ENCODE results near the gene DOCK9. TPM values are rescaled to one million over a fixed set of nuclear protein-coding genes. Genes with fewer than 3 reads are reported as not detected.

The DOCK9 gene
- total RNA-seq, 1 donor from 2014 or later = 24.1 TPM

GRCh38 chr13:98837896-98838295, 140.0 kb downstream of the DOCK9 start:
- no peaks in the 10 kb centered on the region for H3K36me3 Mint-ChIP-seq (ENCODE audit: unreplicated experiment)
- H3K27me3 Mint-ChIP-seq (ENCODE audit: unreplicated experiment) = no peaks in the 10 kb centered on the region
- TF ChIP-seq CTCF (IDR thresholded peaks at IDR 0.05) = no peak
- no peak overlapping the region for H3K27ac Mint-ChIP-seq (ENCODE audit: unreplicated experiment)
- no peak overlapping the region for H3K4me3 Mint-ChIP-seq (ENCODE audit: unreplicated experiment)
- DNase-seq (ENCODE audit: extremely low spot score, unreplicated experiment) = no peak
- peaks cover 32% of the 10 kb centered on the region for H3K4me1 Mint-ChIP-seq (ENCODE audit: unreplicated experiment)
- no peaks in the 10 kb centered on the region for H3K9me3 Mint-ChIP-seq (ENCODE audit: unreplicated experiment)

GRCh38 chr13:98835156-98835555, 142.7 kb downstream of the DOCK9 start:
- H3K27me3 Mint-ChIP-seq (ENCODE audit: unreplicated experiment) = no peaks in the 10 kb centered on the region
- peaks cover 10% of the 10 kb centered on the region for H3K36me3 Mint-ChIP-seq (ENCODE audit: unreplicated experiment)
- no peak for TF ChIP-seq CTCF (IDR thresholded peaks at IDR 0.05)
- DNase-seq (ENCODE audit: extremely low spot score, unreplicated experiment) = no peak
- H3K27ac Mint-ChIP-seq (ENCODE audit: unreplicated experiment) = no peak overlapping the region
- H3K4me1 Mint-ChIP-seq (ENCODE audit: unreplicated experiment) = peaks cover 18% of the 10 kb centered on the region
- no peaks in the 10 kb centered on the region for H3K9me3 Mint-ChIP-seq (ENCODE audit: unreplicated experiment)
- no peak overlapping the region for H3K4me3 Mint-ChIP-seq (ENCODE audit: unreplicated experiment)

- Mint-ChIP-seq H3K27ac (ENCODE audit: unreplicated experiment) (no peak overlapping the region), H3K36me3 (ENCODE audit: unreplicated experiment) (peaks cover 10% of the 10 kb centered on the region), H3K4me3 (ENCODE audit: unreplicated experiment) (no peak overlapping the region), H3K4me1 (ENCODE audit: unreplicated experiment) (peaks cover 11% of the 10 kb centered on the region), H3K9me3 (ENCODE audit: unreplicated experiment) (no peaks in the 10 kb centered on the region), H3K27me3 (ENCODE audit: unreplicated experiment) (no peaks in the 10 kb centered on the region)
- no peak for TF ChIP-seq CTCF (IDR thresholded peaks at IDR 0.05)
- no peak for DNase-seq (ENCODE audit: extremely low spot score, unreplicated experiment)
These were observed 143.5 kb downstream of the DOCK9 start for GRCh38 chr13:98834254-98834960.

GRCh38 chr13:98831236-98831635, 146.6 kb downstream of the DOCK9 start:
- H3K27ac Mint-ChIP-seq (ENCODE audit: unreplicated experiment) = no peak overlapping the region

GRCh38 chr13:98829541-98829940, 148.3 kb downstream of the DOCK9 start:
- Mint-ChIP-seq H3K4me1 (ENCODE audit: unreplicated experiment) (peaks cover 7% of the 10 kb centered on the region), H3K27ac (ENCODE audit: unreplicated experiment) (no peak overlapping the region), H3K4me3 (ENCODE audit: unreplicated experiment) (no peak overlapping the region), H3K9me3 (ENCODE audit: unreplicated experiment) (no peaks in the 10 kb centered on the region), H3K36me3 (ENCODE audit: unreplicated experiment) (peaks cover 16% of the 10 kb centered on the region), H3K27me3 (ENCODE audit: unreplicated experiment) (no peaks in the 10 kb centered on the region)
- TF ChIP-seq CTCF (IDR thresholded peaks at IDR 0.05) = no peak
- no peak for DNase-seq (ENCODE audit: extremely low spot score, unreplicated experiment)

More at GRCh38 chr13:98831236-98831635, 146.6 kb downstream of the DOCK9 start:
- no peak overlapping the region for H3K4me3 Mint-ChIP-seq (ENCODE audit: unreplicated experiment)
- H3K27me3 Mint-ChIP-seq (ENCODE audit: unreplicated experiment) = no peaks in the 10 kb centered on the region
- no peak for TF ChIP-seq CTCF (IDR thresholded peaks at IDR 0.05)
- no peaks in the 10 kb centered on the region for H3K9me3 Mint-ChIP-seq (ENCODE audit: unreplicated experiment)
- H3K36me3 Mint-ChIP-seq (ENCODE audit: unreplicated experiment) = peaks cover 16% of the 10 kb centered on the region
- no peak for DNase-seq (ENCODE audit: extremely low spot score, unreplicated experiment)
- H3K4me1 Mint-ChIP-seq (ENCODE audit: unreplicated experiment) = peaks cover 6% of the 10 kb centered on the region
